A204.1 (cell line): ENCODE results near the gene ZNF213.
"Not testable (repeated sequence)": the region's sequence is repeated elsewhere in the genome, so short reads cannot be mapped to it uniquely, and the experiment has no call there.

Experiments
- FAIRE-seq: peaks from 2 replicates; lab custom pipeline; 2012; peaks lifted over from hg19 to GRCh38; lab: Jason Lieb, UNC

Gene ZNF213

GRCh38 chr16:3148256-3149192 is 13.7 kb downstream of the ZNF213 start:
- no peak for FAIRE-seq

DNA sequence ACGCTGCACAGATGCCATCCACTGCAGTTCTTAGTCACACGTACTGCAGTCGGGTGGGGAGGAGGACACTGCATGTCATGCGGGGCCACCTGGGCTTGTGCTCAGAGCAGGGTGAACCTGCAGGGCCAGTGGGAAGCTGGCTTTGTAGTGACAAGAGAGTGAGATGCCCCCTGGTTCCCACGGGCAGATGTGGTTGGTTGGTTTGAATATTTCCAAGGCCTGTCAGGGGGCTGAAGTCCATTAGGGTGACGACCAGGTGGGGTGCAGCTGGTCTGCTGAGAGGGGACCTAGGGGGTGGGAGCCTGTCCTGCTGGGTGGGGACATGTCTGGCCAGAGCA is 14.3 kb downstream of the ZNF213 start:
- no peak for FAIRE-seq

GRCh38 chr16:3149630-3150345 is 15.0 kb downstream of the ZNF213 start:
- FAIRE-seq = no peak

GRCh38 chr16:3150346-3151218 is 15.8 kb downstream of the ZNF213 start:
- FAIRE-seq = no peak

GRCh38 chr16:3152027-3152276 is 17.1 kb downstream of the ZNF213 start:
- no peak for FAIRE-seq

DNA sequence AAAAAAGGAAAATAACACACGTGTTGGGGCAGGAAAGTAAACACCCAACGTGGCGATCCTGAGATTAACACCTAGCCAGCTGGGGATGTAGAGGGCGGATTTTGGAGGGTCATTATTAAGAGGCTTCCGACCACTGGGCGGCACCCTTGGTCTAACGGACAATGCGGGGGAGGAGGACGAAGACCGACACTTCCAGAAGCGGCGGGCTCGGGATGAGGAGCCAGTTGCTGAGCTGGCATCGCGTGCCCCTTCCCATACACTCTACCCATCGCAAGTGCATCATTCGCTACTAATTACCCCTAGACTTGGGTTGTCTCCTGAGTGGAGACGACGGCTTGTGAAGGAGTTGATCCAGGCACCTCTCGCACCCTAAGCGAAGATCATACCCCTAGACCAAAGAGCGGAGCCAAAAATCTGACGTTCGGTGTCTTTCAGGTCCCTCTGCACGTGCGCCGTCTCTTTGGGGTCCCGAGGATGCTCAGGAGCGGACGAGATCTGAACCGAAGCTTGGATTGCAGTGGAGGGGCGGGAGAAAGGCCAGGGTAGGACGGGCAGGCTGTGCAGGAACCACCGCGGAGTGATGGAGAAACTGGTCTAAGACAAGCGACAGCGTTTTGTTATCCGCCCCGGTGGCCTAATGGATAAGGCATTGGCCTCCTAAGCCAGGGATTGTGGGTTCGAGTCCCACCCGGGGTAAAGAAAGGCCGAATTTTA is 17.6 kb downstream of the ZNF213 start:
- FAIRE-seq = no peak

- FAIRE-seq = no peak
Measured at GRCh38 chr16:3152991-3153368, 18.2 kb downstream of the ZNF213 start.

DNA sequence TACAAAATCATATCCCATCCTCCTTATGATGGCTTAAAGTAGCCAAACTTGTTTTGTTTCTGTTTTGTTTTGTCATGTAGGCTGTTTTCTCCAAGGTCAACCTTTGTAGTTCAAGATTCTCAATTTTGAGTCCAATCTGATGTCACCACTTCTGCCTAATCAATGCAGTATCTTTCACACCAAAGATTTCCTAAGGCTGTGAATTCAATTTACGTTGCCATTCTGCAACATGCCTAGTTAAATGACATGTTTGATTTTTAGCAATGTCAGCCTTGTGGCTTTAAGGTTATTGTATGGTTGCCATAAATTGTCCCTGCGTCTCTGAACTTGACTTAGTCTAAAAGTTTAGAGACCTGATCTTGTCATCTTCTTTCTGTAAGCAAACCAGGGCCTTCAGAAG is 20.4 kb downstream of the ZNF213 start:
- FAIRE-seq = no peak

DNA sequence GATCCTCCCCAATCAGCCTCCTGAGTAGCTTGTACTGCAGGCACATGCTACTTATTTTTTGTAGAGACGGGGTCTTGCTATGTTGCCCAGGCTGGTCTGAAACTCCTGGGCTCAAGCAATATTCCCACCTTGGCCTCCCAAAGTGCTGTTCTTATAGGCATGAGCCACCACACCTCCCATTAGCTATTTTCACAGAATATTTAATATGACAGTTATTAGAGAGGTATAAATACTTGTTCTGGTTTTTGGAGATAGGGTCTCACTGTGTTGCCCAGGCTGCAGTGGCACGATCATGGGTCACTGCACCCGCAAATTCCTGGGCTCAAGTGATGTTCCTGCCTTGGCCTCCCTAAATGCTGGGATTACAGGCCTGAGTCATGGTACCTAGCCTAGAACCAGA is 21.1 kb downstream of the ZNF213 start:
- FAIRE-seq = no peak

GRCh38 chr16:3157229-3158025 is 22.6 kb downstream of the ZNF213 start:
- peak; percentile 96 for FAIRE-seq

- no peak for FAIRE-seq
Measured at GRCh38 chr16:3158026-3158509, 23.2 kb downstream of the ZNF213 start.

DNA sequence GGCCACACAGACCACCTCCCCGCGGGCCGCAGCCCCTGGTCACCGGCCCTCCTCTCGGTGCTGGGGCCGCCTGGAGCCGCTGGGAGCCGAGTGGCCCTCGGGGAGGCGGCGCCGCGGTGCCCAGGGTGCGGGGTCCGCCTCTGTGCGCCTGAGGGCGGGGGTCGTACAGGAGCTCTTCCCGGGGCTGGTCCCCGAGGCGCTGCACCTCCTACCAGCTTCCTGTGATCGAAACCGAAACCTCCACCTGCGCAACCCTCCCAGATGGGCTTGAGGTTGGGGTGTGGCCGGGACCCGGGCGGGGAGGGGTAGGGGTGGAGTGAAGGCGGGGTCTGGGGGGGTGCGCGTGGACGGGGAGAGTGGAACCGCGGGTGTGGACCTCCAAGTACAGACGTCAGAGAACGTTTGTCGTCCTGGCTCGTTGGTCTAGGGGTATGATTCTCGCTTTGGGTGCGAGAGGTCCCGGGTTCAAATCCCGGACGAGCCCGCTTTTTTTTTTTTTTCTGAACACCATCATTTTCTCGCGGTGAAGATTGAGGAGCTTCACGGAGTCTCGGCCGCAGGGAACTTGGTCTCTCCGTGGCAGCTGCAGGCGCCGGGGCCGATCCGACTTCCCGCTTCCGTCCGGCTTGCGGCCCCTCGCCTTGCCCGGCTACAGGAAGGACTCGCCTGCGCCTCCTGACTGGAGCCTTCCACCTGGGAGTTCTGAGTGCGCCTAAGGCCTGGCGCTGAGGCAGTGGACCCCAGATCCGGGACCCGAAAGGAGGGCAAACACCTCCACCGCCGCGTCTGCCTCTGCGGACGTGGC is 23.9 kb downstream of the ZNF213 start:
- FAIRE-seq = no peak

- FAIRE-seq = no peak
Measured at GRCh38 chr16:3161235-3162018, 26.6 kb downstream of the ZNF213 start.

- FAIRE-seq = no peak
Measured at GRCh38 chr16:3164121-3164991, 29.5 kb downstream of the ZNF213 start.

- FAIRE-seq = no peak
Measured at GRCh38 chr16:3165111-3165822, 30.4 kb downstream of the ZNF213 start.

- no peak for FAIRE-seq
Measured at GRCh38 chr16:3166505-3166886, 31.7 kb downstream of the ZNF213 start.

DNA sequence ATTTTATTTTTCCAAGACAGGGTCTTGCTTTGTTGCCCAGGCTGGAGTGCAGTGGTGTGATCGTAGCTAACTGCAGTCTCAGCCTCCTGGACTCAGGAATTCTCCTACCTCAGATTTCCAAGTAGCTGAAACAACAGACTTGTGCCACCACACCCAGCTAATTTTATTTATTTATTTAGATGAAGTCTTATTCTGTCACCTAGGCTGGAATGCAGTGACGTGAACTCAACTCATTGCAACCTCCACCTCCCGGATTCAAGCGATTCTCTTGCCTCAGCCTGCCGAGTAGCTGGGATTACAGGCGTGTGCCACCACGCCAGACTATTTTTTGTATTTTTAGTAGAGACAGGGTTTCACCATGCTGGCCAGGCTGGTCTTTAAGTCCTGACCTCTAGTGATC is 33.9 kb downstream of the ZNF213 start:
- not testable (repeated sequence) for FAIRE-seq
